GM12878 (cell line): ENCODE results near the gene OR6K6. TPM values are rescaled to one million over a fixed set of nuclear protein-coding genes. Genes with fewer than 3 reads are reported as not detected.

Source experiments
- BHLHE40 ChIP-seq, 2 experiments: fragments of 450-650 bp in 1 of 2; IDR thresholded peaks; 2 replicates each; pipeline ENCODE4 v1.6.1; 2011 to 2017; ENCODE audit warnings: low read depth in 2 of 2, borderline replicate concordance in 1 of 2, improper control_type of control experiment in 1 of 2, low read length in 1 of 2, mild to moderate bottlenecking in 1 of 2
- GATAD2B ChIP-seq: fragments of 450-650 bp; conservative IDR thresholded peaks from 2 replicates; pipeline ENCODE4 v1.6.1; 2017; ENCODE audit warnings: low read depth, mild to moderate bottlenecking, moderate library complexity
- HDAC6 ChIP-seq: fragments of 200-600 bp; sonication (generic); IDR thresholded peaks from one replicate; pipeline ENCODE4 v1.8.0; 2017; ENCODE audit warnings: antibody characterized with exemption; ENCODE audit not compliant: unreplicated experiment
- NR2C1 ChIP-seq: fragments of 450-650 bp; IDR thresholded peaks from 2 replicates; pipeline ENCODE4 v1.6.1; 2017; ENCODE audit warnings: antibody characterized with exemption, mild to moderate bottlenecking, moderate library complexity
- POLR2A ChIP-seq: IDR thresholded peaks from 2 replicates; pipeline ENCODE4 v1.6.1; 2011; ENCODE audit warnings: low read depth, mild to moderate bottlenecking, low read length
- STAT1 ChIP-seq: fragments of 450-650 bp; conservative IDR thresholded peaks from 2 replicates; pipeline ENCODE4 v1.6.1; 2014; ENCODE audit warnings: antibody characterized with exemption, mild to moderate bottlenecking
- ZNF384 ChIP-seq: IDR thresholded peaks from 2 replicates; pipeline ENCODE4 v1.6.1; 2012; ENCODE audit warnings: low read depth, mild to moderate bottlenecking, low read length, improper control_type of control experiment, borderline replicate concordance
- polyA plus RNA-seq, 11 experiments: library from polyadenylated mRNA; depleted of rRNA in 4 of 11; unstranded in 6 of 11; stranded (reverse) in 5 of 11; fragments of >200 nt; fragmentation: Nextera tagmentation in 4 of 11; fragmentation: Illumina TruSeq in 1 of 11; extraction: Ambion mirVana in 4 of 11; extraction: Trizol in 1 of 11; gene quantifications; 1 replicate in 1 of 11; 2 replicates in 10 of 11; pipeline versions ENCODE4 v1.2.1 to v1.2.3, GENCODE V29; 2011 to 2016; ENCODE audit warnings: inconsistent platforms in 2 of 11, missing spikeins in 2 of 11, low read depth in 1 of 11
- total RNA-seq, 4 experiments: library from RNA; depleted of rRNA in 3 of 4; stranded (reverse); fragments of >200 nt in 3 of 4; fragmentation: Illumina TruSeq in 1 of 4; extraction: Trizol in 1 of 4; gene quantifications; 2 replicates each; pipeline versions ENCODE4 v1.2.1 to v1.2.3, GENCODE V29; 2013 to 2021
- TF ChIP-seq, protein P1 (sequence below): IDR thresholded peaks from 2 replicates; pipeline ENCODE4 v1.6.1; 2011; ENCODE audit warnings: borderline replicate concordance, low read depth, mild to moderate bottlenecking, moderate library complexity, low read length; ENCODE audit not compliant: insufficient read depth, poor library complexity, severe bottlenecking
- TF ChIP-seq, protein P2 (sequence below): IDR thresholded peaks from 2 replicates; pipeline ENCODE4 v1.6.1; 2012; ENCODE audit warnings: low read depth, low read length, improper control_type of control experiment
- TF ChIP-seq, protein P3 (sequence below): IDR thresholded peaks from 2 replicates; pipeline ENCODE4 v1.6.1; 2011; ENCODE audit warnings: low read depth, low read length, improper control_type of control experiment, borderline replicate concordance

OR6K6 gene
- total and polyA plus RNA-seq, 10 of the 15 experiments (the other 5 are each of a cell fraction or from before 2014, with no cell fraction given): not detected

DNA sequence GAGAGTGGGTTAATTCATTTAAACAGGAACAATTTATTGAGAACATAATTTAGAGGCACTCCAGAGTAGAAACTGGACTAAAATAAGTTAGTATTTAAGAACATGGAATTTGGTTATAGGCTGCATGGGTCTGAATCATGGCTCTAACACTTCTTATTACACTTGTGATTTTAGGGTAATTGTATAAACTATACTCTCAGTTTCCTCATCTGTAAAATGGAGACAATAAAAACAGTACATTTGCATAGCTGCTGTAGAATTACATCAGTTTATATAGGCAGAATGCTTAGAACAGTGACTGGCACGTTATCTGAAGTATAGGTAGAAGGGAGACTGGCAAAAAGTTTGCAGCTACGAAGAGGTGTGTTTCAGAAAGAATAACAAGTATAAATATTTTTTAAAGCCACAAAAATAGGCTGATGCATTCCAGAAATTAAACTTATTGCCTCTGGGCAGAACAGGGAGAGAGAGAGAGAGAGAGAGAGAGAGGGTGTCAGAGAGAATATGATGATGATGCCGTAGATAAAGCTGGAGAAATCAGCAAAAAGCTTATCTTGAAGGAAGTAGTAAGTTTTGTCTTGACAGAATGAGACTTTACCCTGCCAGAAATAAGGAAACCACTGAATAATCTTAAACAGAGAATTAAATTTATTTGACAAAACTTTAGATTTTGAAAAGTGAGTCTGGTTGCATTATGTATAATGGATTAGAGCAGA lies 25.9 kb upstream of the OR6K6 start (continued):
- TF ChIP-seq, protein P1, sequence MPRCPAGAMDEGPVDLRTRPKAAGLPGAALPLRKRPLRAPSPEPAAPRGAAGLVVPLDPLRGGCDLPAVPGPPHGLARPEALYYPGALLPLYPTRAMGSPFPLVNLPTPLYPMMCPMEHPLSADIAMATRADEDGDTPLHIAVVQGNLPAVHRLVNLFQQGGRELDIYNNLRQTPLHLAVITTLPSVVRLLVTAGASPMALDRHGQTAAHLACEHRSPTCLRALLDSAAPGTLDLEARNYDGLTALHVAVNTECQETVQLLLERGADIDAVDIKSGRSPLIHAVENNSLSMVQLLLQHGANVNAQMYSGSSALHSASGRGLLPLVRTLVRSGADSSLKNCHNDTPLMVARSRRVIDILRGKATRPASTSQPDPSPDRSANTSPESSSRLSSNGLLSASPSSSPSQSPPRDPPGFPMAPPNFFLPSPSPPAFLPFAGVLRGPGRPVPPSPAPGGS: no peak
- TF ChIP-seq GATAD2B: no peak
- TF ChIP-seq, protein P2, sequence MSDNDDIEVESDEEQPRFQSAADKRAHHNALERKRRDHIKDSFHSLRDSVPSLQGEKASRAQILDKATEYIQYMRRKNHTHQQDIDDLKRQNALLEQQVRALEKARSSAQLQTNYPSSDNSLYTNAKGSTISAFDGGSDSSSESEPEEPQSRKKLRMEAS: no peak
- no peak for TF ChIP-seq ZNF384
- no peak for TF ChIP-seq BHLHE40 (IDR thresholded peaks at IDR 0.05; ENCODE audit: borderline replicate concordance in 1 of 2, low read depth in 2 of 2, low read length in 1 of 2)
- no peak for TF ChIP-seq NR2C1
- no peak for TF ChIP-seq HDAC6
- TF ChIP-seq POLR2A: no peak
- no peak for TF ChIP-seq STAT1
- TF ChIP-seq, protein P3, sequence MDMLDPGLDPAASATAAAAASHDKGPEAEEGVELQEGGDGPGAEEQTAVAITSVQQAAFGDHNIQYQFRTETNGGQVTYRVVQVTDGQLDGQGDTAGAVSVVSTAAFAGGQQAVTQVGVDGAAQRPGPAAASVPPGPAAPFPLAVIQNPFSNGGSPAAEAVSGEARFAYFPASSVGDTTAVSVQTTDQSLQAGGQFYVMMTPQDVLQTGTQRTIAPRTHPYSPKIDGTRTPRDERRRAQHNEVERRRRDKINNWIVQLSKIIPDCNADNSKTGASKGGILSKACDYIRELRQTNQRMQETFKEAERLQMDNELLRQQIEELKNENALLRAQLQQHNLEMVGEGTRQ: no peak
- TF ChIP-seq, all 136 proteins: peak for 0
